Stomach (tissue), 4 donors: ENCODE results near the gene PTPRD.

Source experiments
- CTCF ChIP-seq, 7 experiments: fragments of 450-650 bp in 4 of 7; fragments of 200-600 bp in 3 of 7; sonication (generic) in 3 of 7; IDR thresholded peaks; one replicate each; pipeline ENCODE4 v1.5.1; 2016 to 2019; ENCODE audit warnings: antibody characterized with exemption in 7 of 7, control low read depth in 2 of 7, mild to moderate bottlenecking in 1 of 7
- POLR2A ChIP-seq, 4 donors: fragments of 450-650 bp; IDR thresholded peaks; one replicate each; pipeline ENCODE4 v1.6.1; 2016; ENCODE audit warnings: antibody characterized with exemption in 4 of 4, control low read depth in 2 of 4, mild to moderate bottlenecking in 1 of 4, moderate library complexity in 1 of 4
- POLR2AphosphoS5 ChIP-seq, 3 donors: sonication (generic); formaldehyde crosslinking; IDR thresholded peaks; one replicate each; pipeline ENCODE4 v1.6.1; 2016; ENCODE audit warnings: antibody characterized with exemption in 3 of 3

- TF ChIP-seq CTCF (IDR thresholded peaks at IDR 0.05) (no peak), POLR2AphosphoS5 (IDR thresholded peaks at IDR 0.05) (no peak), POLR2A (IDR thresholded peaks at IDR 0.05) (no peak)
Observed at GRCh38 chr9:9117866-9118265, 1494.9 kb downstream of the PTPRD start.
